ENCODE results near the gene NRP1.

NRP1 gene

DNA sequence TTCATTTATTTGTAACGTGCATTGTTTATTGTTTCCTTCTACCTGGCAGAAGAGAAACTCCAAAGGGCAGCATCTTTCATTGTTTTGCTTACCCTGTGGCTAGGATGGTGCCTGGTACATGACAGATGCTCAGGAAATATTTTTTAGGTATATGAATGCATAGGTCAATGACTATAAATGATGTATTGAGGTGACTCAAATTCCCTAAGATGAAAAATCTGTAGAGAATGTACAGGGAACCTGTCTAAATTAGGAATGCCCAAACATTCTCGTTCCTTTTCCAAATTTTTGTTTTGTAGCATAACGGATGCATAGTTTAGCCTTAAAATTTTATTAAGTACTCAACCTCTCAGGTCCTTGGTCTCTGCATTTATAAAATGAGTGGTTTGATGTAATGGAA, 71.6 kb downstream of the NRP1 start:
- no peak for DNase-seq (ENCODE audit: low read depth in 2 of 2)

DNA sequence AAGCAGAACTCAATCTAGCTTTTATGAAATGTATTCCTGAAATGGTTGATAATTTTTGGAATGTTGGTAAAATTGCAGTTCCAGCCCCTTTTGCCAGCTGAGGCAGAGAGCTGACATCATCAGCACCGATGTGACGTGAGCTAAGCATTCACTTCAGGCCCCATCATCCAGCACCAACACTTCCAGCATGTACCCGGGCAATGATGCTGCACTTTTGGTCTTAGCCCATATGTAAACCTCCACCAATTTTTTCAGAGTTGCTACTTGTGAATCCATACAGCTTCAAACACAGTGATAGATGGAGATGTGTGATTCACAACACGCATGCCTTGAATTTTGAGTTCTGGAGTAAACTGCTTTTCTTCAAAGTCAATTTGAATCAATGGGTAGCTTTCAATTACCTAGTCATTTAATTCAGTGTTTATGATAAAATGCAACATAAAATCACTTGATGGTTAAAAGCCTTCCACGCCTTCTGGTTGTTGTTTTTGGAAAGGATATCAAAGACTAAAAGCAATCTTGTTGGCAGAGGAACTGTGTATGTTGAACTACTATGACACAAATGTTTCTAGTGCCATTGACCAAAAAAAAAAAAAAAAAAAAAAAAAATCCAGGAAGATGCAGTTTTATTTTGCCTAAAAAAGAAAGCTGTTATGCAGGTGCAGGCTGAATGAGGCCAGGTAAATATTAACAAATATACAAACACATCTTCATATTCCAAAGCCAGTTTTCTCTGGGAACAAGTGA, 73.9 kb downstream of the NRP1 start:
- no peak for DNase-seq (ENCODE audit: low read depth in 2 of 2)

DNA sequence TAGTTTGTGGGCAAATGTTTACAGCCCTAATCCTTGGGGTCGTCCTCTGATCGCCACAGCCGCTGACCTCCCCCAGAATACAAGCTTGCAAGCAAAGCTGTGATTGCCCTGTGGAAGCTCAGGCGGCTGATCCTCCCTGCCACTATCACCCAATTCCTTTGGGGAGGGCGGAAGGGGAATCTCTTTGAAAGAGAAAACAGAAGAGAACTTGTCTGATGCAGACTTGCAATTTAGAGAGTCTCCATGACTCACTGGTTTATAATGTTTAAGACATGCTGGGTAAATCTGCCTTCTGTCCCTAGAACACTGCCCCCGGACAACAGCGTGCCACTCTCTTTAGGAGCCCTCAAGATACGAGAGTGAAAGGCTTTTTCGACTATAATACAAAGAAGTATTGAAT, 75.5 kb downstream of the NRP1 start:
- no peak for DNase-seq (ENCODE audit: low read depth in 2 of 2)

DNA sequence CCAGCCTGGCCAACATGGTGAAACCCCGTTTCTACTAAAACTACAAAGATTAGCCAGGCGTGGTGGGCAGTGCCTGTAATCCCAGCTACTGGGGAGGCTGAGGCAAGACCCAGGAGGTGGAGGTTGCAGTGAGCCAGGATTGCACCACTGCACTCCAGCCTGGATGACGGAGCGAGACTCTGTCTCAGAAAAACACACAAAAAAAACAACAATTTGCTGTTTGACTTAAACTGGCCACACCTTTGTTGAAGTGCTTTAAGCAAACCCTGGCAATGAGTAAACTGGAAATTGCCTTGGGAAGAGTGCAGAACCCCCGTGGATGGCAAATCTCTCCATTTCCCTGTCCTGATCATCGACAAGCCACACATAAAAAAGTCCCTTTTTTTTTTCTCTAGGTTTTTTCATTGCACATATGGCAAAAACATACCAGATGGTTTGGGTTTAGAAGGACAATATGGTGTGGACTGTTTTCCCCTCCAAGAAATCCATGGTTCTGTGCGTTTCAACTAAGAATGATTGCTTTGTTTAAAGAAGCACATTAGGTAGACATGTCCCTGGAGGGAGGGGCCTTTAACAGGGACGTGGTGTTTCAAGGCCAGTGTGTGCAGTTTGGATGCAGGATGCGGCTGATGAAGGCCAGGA, 76.9 kb downstream of the NRP1 start:
- DNase-seq (ENCODE audit: low read depth in 2 of 2) = no peak

DNA sequence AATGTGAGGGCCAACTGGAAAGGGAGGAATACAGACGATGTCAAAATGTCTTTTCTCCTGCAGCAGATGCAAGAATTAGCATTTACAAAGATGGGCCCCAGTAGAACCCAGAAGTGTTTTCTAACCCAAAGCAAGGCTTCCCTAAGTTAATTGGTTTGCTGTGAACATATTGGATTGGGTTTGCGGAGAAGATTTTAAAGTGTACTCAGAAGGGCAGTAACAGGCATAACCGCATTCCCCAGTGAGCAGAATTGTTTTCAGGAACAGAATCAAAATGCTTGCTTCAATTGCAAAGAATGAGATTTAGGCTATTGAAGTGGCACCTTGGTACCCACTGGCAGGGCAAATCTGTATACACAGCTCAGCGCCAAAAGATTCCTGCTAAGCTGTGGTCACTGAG, 78.0 kb downstream of the NRP1 start:
- DNase-seq (ENCODE audit: low read depth in 2 of 2) = no peak

DNA sequence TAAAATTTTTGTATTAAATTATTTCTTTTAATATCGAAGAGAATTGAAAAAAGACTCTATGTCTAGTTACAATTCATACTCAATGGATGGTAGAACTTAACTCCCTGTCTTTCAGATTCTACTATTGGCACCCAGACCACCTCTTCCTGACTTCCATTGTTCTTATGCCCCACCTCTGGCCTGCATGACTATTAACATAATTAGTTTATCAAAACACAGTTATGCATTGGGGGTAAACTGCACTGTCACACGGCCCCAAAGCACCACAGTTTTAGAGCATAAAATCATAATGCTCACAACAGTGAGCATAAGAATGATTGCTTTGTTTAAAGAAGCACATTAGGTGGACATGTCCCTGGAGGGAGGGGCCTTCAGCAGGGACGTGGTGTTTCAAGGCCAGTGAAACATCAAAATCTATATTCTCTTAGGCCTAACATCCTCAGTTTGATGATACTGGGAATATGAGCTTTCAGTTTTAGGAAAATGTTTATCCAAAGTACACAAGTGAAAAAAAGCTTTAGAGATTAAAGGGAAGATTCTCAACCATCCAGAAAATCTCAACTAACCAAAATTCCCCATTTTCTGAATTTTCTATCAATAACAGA, 79.8 kb downstream of the NRP1 start:
- DNase-seq (ENCODE audit: low read depth in 2 of 2) = no peak

DNA sequence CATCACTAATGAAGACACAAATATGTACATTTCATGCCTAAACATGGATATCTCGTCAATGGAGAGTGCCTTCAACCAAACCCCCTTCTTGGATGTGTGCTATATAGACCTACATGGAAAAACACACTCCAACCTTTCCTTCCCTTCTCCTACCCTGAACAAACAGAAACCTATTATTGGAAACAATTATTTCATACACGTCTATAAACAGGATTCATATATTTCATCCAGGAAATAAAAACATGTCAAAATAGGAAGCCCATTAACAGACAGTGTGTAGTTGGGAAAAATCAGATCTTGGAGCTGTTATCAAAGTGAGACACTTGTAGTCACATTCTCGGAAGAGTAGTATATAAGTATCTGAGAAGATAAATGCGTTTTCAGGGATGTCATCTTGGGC, 81.1 kb downstream of the NRP1 start:
- DNase-seq (ENCODE audit: low read depth in 2 of 2) = no peak

DNA sequence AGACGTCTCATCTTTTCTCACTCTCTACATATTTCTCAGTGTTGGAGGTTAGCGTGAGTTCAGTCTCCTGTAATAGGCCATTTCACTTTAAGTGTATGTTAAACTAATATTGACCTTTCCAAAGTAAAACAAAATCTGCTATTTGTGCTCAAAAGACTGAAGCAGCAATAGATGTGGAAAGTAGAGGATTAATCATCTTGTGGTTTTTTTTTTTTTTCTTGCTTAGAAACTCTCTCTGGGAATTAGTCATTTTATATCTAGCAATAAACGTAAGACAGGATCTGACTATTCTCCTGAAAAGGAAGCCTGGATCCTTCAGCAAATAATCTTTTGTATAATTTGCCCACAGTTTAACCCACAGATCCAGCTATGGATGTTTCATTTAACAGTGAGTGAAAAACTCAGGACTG, 81.7 kb downstream of the NRP1 start:
- DNase-seq (ENCODE audit: low read depth in 2 of 2) = no peak

DNA sequence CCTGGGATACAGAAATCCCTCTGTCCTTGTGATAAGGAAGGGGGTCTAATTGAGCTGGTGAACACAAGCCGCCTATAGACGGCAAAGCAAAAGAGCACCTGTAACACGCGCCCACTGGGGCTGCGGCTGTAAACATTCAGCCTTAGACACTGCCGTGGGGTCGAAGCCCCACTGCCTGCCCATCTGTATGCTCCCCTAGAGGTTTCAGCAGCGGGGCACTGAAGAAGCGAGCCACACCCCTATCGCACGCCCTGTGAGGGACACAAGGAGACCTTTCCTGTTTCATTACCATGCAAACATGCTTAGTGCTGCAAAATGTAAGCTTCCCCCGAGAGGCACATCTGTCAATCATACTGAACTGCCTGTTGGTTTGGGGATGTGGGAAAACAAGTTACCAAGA, 82.1 kb downstream of the NRP1 start:
- no peak for DNase-seq (ENCODE audit: low read depth in 2 of 2)

DNA sequence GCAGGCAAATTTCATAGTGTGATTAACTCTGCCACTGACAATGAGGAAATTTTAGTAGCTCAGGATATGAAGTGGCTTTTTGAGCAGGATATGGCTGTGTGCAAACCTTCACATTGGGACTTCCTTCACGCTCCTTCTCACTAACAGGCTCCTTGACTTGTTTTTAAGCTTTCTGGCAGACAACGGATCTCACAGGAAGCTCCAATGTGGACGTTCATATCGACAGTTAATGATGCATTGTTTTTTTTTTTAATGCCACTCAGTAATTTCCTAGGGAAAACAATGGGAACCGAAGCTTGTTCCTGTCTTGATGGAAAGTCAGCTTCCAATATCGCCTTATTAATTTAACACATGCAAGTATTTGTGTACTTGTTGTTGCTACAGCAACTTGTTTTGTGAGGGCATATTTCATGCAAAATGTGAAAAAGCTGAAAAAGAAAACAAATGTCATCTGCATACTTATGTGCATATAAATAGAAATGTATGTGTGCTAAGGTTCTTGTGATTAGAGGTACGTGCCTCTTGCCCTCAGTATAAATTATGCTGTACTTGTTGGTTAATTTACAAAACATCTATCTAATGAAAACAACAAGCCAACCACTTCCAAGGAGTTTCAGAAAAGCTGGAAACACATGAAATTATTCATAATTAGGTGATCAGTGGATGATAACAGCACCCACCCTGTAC, 84.7 kb downstream of the NRP1 start:
- no peak for DNase-seq (ENCODE audit: low read depth in 2 of 2)

DNA sequence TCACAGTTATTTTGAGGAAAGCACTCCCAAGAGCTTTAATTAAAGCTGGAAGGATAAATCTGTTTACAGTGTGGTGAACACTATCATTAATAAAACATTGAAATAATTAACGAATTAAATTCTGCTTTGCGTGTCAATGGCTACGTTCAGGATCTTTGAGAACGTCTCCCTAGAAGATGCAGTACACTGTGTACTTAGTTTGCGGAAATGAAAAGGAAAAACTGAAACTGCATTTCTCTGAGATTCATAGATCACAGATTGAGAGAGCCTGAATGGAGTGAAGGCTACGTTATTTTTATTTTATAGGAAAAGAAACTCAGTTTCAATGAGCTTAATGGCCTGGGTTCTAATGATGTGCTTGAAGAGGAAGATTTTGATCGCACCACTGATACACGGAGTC, 85.3 kb downstream of the NRP1 start:
- no peak for DNase-seq (ENCODE audit: low read depth in 2 of 2)

DNA sequence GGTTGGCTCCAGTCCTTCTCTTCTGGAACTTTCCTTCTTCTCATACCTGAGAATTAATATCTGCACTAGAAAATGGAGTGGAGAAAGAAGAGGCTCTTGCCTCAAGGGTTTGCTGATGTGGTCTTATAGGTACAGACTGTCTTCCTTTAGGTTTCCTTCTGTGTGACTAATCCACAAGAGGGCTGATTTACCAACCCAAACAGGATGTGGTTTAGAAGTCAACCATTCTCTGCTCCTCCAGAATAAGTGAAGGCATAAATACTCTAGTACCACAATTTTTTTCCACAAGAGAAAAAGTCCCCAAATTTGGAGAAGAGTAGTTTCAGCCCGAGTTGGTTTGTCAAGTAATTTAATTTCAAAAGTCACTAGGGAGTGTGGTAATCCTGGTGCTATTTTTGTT, 85.8 kb downstream of the NRP1 start:
- no peak for DNase-seq (ENCODE audit: low read depth in 2 of 2)

DNA sequence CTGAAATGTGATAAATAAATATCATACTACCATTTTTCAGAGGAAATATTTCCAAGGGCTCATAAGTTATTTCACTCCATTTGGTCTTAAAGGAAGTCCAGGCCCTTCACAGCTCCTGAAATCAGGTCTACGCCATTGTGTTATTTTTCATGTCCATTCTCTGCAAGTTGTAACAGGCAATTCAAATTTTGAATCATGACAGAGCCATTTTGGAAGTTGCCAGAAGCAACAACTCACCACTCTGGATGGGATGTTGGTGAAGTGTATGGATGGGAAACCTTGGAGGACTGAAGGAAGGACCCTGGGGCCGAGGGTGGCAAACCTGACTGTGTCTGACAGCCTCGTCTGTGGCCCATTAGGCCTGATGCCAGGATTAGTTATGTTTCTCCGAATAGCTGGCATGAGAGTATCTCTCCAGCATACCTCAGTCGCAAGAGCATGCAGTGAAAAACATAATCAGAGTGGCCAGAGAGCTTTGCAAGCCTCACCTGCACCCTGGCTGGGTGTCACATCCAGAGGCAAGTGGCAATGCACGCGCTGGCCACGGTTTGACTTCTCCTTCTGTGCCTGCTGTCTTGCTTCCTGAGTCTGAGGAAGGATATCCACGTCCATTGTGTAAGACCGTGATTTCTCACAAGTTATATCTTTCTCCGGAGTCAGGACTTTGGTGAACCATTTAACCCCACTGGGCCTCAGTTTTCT, 87.1 kb downstream of the NRP1 start:
- DNase-seq (ENCODE audit: low read depth in 2 of 2) = no peak

DNA sequence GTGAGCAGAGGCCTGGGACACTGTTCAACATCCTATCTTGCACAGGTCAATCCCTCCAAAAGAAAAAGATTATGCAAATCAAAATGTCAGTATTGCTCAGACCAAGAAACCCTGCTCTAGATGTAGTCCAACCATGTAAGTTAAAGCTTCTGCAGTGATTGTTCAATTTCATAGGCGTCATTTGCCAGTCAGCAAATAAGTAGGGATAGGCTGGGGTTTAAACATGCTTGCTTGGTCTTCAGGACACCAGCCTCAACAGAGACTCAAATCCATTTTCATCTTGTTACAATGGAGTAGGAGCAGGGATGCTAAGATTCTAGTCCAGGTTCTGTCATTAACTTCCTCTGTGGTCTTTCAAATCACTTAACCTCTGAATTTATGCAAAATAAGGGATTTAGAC, 89.1 kb downstream of the NRP1 start:
- no peak for DNase-seq (ENCODE audit: low read depth in 2 of 2)

DNA sequence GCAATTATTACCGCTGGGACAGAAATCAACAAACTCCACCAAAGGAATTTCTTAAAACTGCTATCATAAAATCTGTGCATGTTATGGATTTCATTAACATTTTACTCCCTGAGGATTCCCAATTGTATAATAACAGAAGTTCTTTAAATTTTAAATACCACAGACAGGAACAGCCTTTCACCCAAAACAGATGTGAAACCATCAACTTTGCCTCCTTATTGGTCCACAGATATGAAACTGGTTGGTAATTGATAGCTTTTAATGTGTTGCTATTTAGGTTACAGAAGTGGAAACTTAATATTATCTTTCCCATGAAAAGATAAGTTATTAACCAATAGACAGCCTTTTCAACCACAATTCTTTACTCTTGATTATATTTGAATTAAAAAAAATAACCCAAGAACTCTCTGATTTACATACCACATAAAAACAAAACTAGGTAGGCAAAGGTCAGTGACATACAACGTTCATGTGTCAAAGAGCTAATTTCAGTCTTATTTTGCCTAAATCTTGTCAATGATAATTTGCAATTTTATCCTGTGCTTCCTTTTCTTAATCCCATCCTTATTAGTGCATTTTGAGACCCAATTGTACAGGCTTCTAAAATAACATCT, 90.0 kb downstream of the NRP1 start:
- DNase-seq (ENCODE audit: low read depth in 2 of 2) = no peak

DNA sequence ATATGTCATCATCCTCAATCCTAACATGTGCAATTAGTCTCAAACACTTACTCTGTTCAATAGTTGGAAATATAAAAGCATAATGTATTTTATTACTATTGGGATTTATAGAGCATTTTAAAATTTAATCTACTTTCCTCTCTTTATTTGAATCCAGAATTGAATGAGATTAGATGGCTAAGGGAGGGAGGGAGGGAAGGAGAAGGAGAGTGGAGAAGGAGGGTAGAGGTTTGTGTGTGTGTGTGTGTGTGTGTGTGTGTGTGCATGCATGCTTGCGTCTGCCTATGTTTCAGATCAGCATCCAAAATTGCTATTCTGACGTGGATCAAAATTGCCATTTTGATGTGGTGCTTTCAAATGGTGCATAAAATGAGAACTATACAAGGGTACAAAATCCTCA, 90.8 kb downstream of the NRP1 start:
- DNase-seq (ENCODE audit: low read depth in 2 of 2) = no peak

DNA sequence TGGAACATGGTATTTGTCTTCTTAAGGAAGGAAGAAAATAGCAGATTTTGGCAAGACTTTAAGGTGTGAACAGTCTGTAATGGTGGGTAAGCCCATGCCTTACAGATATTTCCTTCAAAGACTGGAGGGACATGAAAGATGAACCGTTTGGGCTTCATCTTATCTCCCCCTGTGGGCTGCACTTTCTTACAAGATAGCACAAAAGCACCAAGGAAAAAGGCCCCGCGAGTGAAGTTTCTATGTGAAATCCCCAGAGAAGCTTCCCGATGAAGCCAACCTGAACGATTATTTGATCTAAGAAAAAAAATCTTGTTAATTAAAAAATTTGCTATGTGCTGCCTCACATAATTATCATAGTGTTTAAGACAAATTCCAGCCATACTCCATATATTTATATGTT, 91.5 kb downstream of the NRP1 start:
- no peak for DNase-seq (ENCODE audit: low read depth in 2 of 2)

DNA sequence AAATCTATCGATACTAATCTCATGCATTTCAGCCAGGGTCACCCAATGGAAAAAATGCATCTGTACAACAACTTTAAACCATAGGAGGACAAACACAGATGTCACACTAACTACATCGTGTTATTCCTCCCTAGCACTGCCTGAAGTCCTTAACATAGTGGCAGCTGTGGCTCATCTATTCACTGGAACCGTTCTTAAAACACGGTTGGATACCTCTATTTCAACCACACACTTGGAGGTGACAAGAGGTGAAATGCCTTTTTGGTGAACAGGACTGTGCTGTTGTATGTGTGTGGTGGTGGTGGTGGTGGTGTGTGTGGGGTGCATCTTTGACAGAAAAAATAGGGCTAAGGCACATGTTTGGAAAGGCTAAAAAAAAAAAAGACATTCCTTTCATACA, 93.1 kb downstream of the NRP1 start:
- DNase-seq (ENCODE audit: low read depth in 2 of 2) = no peak

DNA sequence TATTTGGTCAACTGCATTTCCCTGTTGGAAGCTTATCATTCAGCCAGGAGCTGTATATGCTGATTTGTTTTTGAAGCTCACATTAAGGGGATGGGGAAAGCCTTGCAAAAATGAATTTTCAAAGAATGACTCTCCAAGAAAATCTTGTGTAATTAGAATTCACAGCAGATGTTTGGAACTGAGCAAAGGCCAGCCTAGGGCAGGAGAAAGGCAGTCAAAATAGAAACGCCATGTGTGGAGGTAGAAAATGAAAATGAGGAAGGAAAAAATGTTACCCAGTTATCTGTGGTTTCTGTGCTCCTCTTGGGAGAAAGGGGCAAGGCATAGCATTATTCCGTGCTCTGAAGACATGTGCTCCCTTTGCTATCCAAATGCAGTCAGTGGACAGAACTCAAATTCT, 93.5 kb downstream of the NRP1 start:
- DNase-seq (ENCODE audit: low read depth in 2 of 2) = no peak

DNA sequence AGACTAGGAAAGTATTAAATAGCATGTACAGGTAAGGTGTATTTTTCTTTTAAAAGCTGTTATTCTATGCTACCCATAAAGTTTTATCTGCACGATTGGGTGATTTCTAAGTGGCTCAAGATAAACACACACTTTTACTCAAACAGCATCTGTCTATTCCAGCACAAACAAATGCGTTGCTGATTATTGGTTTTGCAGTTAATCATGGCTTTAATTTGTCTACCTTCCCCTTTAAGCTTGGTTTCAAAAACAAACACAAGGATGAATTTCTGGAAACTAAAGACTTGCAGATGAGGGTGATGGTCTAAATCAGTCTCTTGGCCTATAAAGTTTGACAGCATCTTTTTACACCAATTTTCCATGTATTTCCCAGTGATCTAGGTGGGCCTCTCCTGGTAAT, 94.2 kb downstream of the NRP1 start:
- no peak for DNase-seq (ENCODE audit: low read depth in 2 of 2)

DNA sequence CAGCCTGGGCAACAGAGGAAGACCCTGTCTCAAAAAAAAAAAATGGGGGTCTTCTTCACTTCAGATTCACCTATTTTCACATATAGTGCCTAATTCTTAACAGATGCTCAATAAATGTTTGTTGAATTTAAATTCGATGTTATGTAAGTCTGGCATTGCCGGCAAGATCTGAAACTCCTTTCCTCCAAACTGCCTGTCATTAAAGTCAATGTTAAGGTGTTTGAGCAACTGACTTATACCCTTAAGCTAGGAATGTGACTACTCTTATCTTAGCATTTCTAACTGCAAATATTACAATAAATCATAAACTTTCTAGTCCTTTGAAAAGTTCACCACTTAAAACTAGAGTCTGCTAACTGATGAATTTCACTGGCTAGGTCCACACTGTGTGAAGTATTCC, 95.2 kb downstream of the NRP1 start:
- no peak for DNase-seq (ENCODE audit: low read depth in 2 of 2)

DNA sequence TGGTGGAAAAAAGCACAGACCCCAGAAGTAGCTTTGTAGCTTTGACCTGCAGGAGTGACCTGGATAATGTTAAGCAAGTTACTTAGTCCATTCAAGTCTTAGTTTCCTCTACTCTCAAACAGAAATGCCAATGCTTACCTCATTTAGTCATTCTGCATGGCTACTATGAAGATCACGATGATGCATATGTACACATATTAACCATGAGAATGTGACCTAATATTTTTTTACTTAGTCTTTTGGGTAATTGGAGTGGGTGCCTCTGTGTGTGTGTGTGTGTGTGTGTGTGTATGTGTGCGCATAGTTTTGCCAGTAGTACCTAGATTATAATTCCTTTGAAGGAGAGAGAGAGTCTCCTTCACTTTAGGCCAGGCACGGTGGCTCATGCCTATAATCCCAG, 95.8 kb downstream of the NRP1 start:
- no peak for DNase-seq (ENCODE audit: low read depth in 2 of 2)
